Activated CD4-positive, alpha-beta memory T cell treated with anti-CD3 and anti-CD28 coated beads, Interleukin-2, amount 10 ng/mL, durations not matched to agents 7 days and 5 days (primary cell): ENCODE results near the gene CYBB. TPM values are rescaled to one million over a fixed set of nuclear protein-coding genes. Genes with fewer than 3 reads are reported as not detected.

Experiments
- CTCF ChIA-PET: fragments of 350-600 bp; sonication (Branson Sonifier 250); formaldehyde crosslinking; loops from one replicate; lab custom pipeline; 2021; ENCODE audit warnings: antibody characterized with exemption, inconsistent platforms; lab: Charles Lee
- POLR2A ChIA-PET: fragments of 350-600 bp; sonication (Branson Sonifier 250); formaldehyde crosslinking; loops from one replicate; lab custom pipeline; 2021; ENCODE audit warnings: antibody characterized with exemption; lab: Charles Lee
- DNase-seq: peaks from one replicate; pipeline ENCODE4 v3.0.0-alpha.2; 2020
- H3K27ac Mint-ChIP-seq: one replicate; pipeline ENCODE4 v1.8.0; 2021; ENCODE audit warnings: mild to moderate bottlenecking, mixed read lengths
- H3K27me3 Mint-ChIP-seq: one replicate; pipeline ENCODE4 v1.8.0; 2021; ENCODE audit warnings: mixed read lengths
- H3K36me3 Mint-ChIP-seq: one replicate; pipeline ENCODE4 v1.8.0; 2021; ENCODE audit warnings: low read depth, mixed read lengths
- H3K4me1 Mint-ChIP-seq: one replicate; pipeline ENCODE4 v1.8.0; 2021; ENCODE audit warnings: mixed read lengths
- H3K4me3 Mint-ChIP-seq: one replicate; pipeline ENCODE4 v1.8.0; 2021; ENCODE audit warnings: mild to moderate bottlenecking, mixed read lengths
- H3K9me3 Mint-ChIP-seq: one replicate; pipeline ENCODE4 v1.8.0; 2021; ENCODE audit warnings: mixed read lengths
- total RNA-seq, 2 experiments: library from RNA; stranded (reverse); gene quantifications; one replicate each; pipeline ENCODE4 v1.2.3, GENCODE V29; 2021

Gene CYBB
- total RNA-seq, 2 experiments from 2014 or later: not detected

GRCh38 chrX:37796310-37796709 is 16.5 kb downstream of the CYBB start:
- no peaks in the 10 kb centered on the region for H3K4me1 Mint-ChIP-seq
- no peak for DNase-seq
- no peaks in the 10 kb centered on the region for H3K36me3 Mint-ChIP-seq
- no peak overlapping the region for H3K4me3 Mint-ChIP-seq
- no peaks in the 10 kb centered on the region for H3K9me3 Mint-ChIP-seq
- CTCF ChIA-PET: no interaction called here
- no peaks in the 10 kb centered on the region for H3K27me3 Mint-ChIP-seq
- H3K27ac Mint-ChIP-seq: no peak overlapping the region
- POLR2A ChIA-PET: no interaction called here

DNA sequence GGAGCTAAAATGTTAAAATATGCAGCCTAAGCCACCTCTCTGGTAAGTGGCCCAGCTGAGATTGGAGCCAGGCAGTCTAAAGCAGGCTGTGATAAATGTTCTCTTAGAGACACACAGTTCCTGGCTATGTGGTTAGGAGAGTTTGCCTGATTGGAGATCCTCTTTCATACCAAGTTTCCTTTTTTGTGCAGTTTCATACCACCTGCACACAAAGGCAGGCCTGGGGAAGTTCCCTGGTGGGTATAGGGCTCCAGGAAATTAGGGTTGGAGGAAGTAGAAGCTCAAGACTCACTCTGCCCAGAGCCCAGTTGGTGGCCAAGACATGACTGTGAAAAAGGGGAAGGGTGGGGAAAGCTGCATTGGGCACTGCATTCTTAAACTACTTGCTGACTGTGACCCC is 16.9 kb downstream of the CYBB start:
- Mint-ChIP-seq H3K9me3 (no peaks in the 10 kb centered on the region), H3K4me3 (no peak overlapping the region), H3K27ac (no peak overlapping the region), H3K4me1 (no peaks in the 10 kb centered on the region), H3K36me3 (no peaks in the 10 kb centered on the region), H3K27me3 (no peaks in the 10 kb centered on the region)
- POLR2A ChIA-PET: no interaction called here
- CTCF ChIA-PET: no interaction called here
- DNase-seq: no peak

GRCh38 chrX:37799936-37800335 is 20.1 kb downstream of the CYBB start:
- CTCF ChIA-PET: no interaction called here
- Mint-ChIP-seq H3K27ac (no peak overlapping the region), H3K4me1 (no peaks in the 10 kb centered on the region), H3K9me3 (no peaks in the 10 kb centered on the region), H3K27me3 (no peaks in the 10 kb centered on the region), H3K4me3 (no peak overlapping the region), H3K36me3 (no peaks in the 10 kb centered on the region)
- POLR2A ChIA-PET: no interaction called here
- no peak for DNase-seq

- H3K4me3 Mint-ChIP-seq: no peak overlapping the region
- no peaks in the 10 kb centered on the region for H3K9me3 Mint-ChIP-seq
- POLR2A ChIA-PET: no interaction called here
- no peaks in the 10 kb centered on the region for H3K27me3 Mint-ChIP-seq
- H3K36me3 Mint-ChIP-seq: no peaks in the 10 kb centered on the region
- DNase-seq: no peak
- no peaks in the 10 kb centered on the region for H3K4me1 Mint-ChIP-seq
- no peak overlapping the region for H3K27ac Mint-ChIP-seq
- CTCF ChIA-PET: no interaction called here
These were observed 20.9 kb downstream of the CYBB start for GRCh38 chrX:37800717-37801116.

DNA sequence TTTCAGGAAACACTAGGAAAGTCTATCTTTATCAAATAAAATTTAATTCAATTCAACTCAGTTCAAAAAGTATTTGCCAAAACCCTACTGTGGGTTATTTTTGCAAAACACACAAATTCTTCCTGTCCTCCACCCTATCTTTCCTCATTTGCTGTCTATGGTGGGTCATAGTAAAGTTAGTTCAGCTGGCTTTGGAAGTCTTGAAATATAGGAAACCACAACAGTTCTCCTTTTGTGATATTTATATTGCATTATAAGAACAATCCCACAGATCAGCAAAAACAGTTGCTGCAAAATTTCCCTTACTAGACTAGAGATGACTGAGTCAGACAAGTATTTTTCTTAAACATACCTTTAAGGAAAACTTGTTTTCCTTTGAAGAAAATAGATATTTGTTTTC is 22.2 kb downstream of the CYBB start:
- Mint-ChIP-seq H3K27me3 (no peaks in the 10 kb centered on the region), H3K4me1 (no peaks in the 10 kb centered on the region)
- POLR2A ChIA-PET: no interaction called here

GRCh38 chrX:37803057-37803456 is 23.2 kb downstream of the CYBB start:
- CTCF ChIA-PET: no interaction called here
- Mint-ChIP-seq H3K27ac (no peak overlapping the region), H3K4me3 (no peak overlapping the region), H3K4me1 (no peaks in the 10 kb centered on the region), H3K27me3 (no peaks in the 10 kb centered on the region), H3K36me3 (no peaks in the 10 kb centered on the region), H3K9me3 (no peaks in the 10 kb centered on the region)
- no peak for DNase-seq
- POLR2A ChIA-PET: no interaction called here

More for the DNA sequence above, 22.2 kb downstream of the CYBB start:
- CTCF ChIA-PET: no interaction called here
- no peak for DNase-seq
- H3K9me3 Mint-ChIP-seq: no peaks in the 10 kb centered on the region
- H3K27ac Mint-ChIP-seq: no peak overlapping the region
- H3K4me3 Mint-ChIP-seq: no peak overlapping the region
- no peaks in the 10 kb centered on the region for H3K36me3 Mint-ChIP-seq

- H3K4me1 Mint-ChIP-seq: peaks cover 17% of the 10 kb centered on the region
- ChIA-PET CTCF (no interaction called here), POLR2A (no interaction called here)
- H3K27ac Mint-ChIP-seq: no peak overlapping the region
- no peaks in the 10 kb centered on the region for H3K27me3 Mint-ChIP-seq
- no peaks in the 10 kb centered on the region for H3K9me3 Mint-ChIP-seq
- no peaks in the 10 kb centered on the region for H3K36me3 Mint-ChIP-seq
- H3K4me3 Mint-ChIP-seq: no peak overlapping the region
- no peak for DNase-seq
These were observed 30.1 kb downstream of the CYBB start for GRCh38 chrX:37809970-37810369.

- ChIA-PET POLR2A (no interaction called here), CTCF (no interaction called here)
- no peak for DNase-seq
- no peak overlapping the region for H3K27ac Mint-ChIP-seq
- no peaks in the 10 kb centered on the region for H3K27me3 Mint-ChIP-seq
- H3K9me3 Mint-ChIP-seq: no peaks in the 10 kb centered on the region
- no peak overlapping the region for H3K4me3 Mint-ChIP-seq
- peaks cover 17% of the 10 kb centered on the region for H3K4me1 Mint-ChIP-seq
- no peaks in the 10 kb centered on the region for H3K36me3 Mint-ChIP-seq
These were observed 32.3 kb downstream of the CYBB start for GRCh38 chrX:37812110-37812509.

- Mint-ChIP-seq H3K27ac (no peak overlapping the region), H3K4me1 (peaks cover 17% of the 10 kb centered on the region), H3K4me3 (no peak overlapping the region), H3K27me3 (no peaks in the 10 kb centered on the region), H3K9me3 (no peaks in the 10 kb centered on the region), H3K36me3 (no peaks in the 10 kb centered on the region)
- DNase-seq: no peak
- ChIA-PET POLR2A (no interaction called here), CTCF (no interaction called here)
These were observed 33.7 kb downstream of the CYBB start for GRCh38 chrX:37813570-37813969.

- Mint-ChIP-seq H3K9me3 (no peaks in the 10 kb centered on the region), H3K4me3 (no peak overlapping the region), H3K27ac (no peak overlapping the region), H3K4me1 (peaks cover 17% of the 10 kb centered on the region), H3K27me3 (no peaks in the 10 kb centered on the region), H3K36me3 (no peaks in the 10 kb centered on the region)
- POLR2A ChIA-PET: no interaction called here
- DNase-seq: no peak
- CTCF ChIA-PET: no interaction called here
These were observed 35.5 kb downstream of the CYBB start for GRCh38 chrX:37815366-37815765.

DNA sequence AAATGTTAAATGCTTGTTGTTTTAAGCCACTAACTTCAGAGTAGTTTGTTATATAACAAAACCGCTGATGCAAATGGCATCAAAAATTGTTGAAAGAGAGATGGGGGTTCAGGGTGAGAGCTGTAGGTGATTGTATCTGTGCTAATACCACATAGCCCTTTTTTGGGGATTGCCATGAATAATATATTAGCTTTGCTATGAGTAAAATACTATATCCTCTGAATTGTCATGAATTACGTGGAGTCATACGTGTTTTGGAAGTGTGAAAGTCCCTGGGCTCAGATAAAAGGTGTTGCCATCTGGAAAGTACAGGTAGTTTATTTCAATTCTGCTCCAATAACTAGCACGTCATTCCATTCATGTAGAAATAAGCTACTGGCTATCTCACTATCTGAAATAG is 36.9 kb downstream of the CYBB start:
- Mint-ChIP-seq H3K27ac (no peak overlapping the region), H3K36me3 (no peaks in the 10 kb centered on the region), H3K4me3 (no peak overlapping the region), H3K4me1 (peaks cover 12% of the 10 kb centered on the region), H3K27me3 (no peaks in the 10 kb centered on the region), H3K9me3 (no peaks in the 10 kb centered on the region)
- POLR2A ChIA-PET: no interaction called here
- DNase-seq: no peak
- CTCF ChIA-PET: no interaction called here

GRCh38 chrX:37817176-37817575 is 37.3 kb downstream of the CYBB start:
- H3K9me3 Mint-ChIP-seq: no peaks in the 10 kb centered on the region
- H3K4me3 Mint-ChIP-seq: no peak overlapping the region
- no peaks in the 10 kb centered on the region for H3K27me3 Mint-ChIP-seq
- peaks cover 8% of the 10 kb centered on the region for H3K4me1 Mint-ChIP-seq
- ChIA-PET CTCF (no interaction called here), POLR2A (no interaction called here)
- DNase-seq: no peak
- no peak overlapping the region for H3K27ac Mint-ChIP-seq
- H3K36me3 Mint-ChIP-seq: no peaks in the 10 kb centered on the region

GRCh38 chrX:37817579-37817978 is 37.7 kb downstream of the CYBB start:
- H3K4me3 Mint-ChIP-seq: no peak overlapping the region

GRCh38 chrX:37818031-37818430 is 38.2 kb downstream of the CYBB start:
- H3K4me1 Mint-ChIP-seq: no peaks in the 10 kb centered on the region
- H3K27me3 Mint-ChIP-seq: no peaks in the 10 kb centered on the region
- ChIA-PET POLR2A (no interaction called here), CTCF (interaction anchor here (1.5 kb wide), 1 partner anchor 73 kb away, joined by 4 read pairs; no protein-coding TSS in a partner anchor)
- DNase-seq: no peak
- no peak overlapping the region for H3K27ac Mint-ChIP-seq
- H3K36me3 Mint-ChIP-seq: no peaks in the 10 kb centered on the region
- H3K9me3 Mint-ChIP-seq: no peaks in the 10 kb centered on the region
- no peak overlapping the region for H3K4me3 Mint-ChIP-seq

More at GRCh38 chrX:37817579-37817978, 37.7 kb downstream of the CYBB start:
- H3K36me3 Mint-ChIP-seq: no peaks in the 10 kb centered on the region
- ChIA-PET POLR2A (no interaction called here), CTCF (no interaction called here)
- H3K9me3 Mint-ChIP-seq: no peaks in the 10 kb centered on the region
- H3K27ac Mint-ChIP-seq: no peak overlapping the region
- H3K27me3 Mint-ChIP-seq: no peaks in the 10 kb centered on the region
- H3K4me1 Mint-ChIP-seq: peaks cover 4% of the 10 kb centered on the region
- no peak for DNase-seq
